Measurements from ENCODE around the gene LSM7. TPM values are rescaled to one million over a fixed set of nuclear protein-coding genes. Genes with fewer than 3 reads are reported as not detected.

The LSM7 gene
- total RNA-seq, 4 donors from 2014 or later: 51.8 to 95.7 (median 71.9) TPM

GRCh38 chr19:2359992-2360685 lies 31.8 kb upstream of the LSM7 start, which contains the start of gene TMPRSS9:
Gene TMPRSS9, plus strand, starts transcription at chr19:2360265. Its CDS starts 29,521 bp downstream, at chr19:2389786.
- no peak for TF ChIP-seq CTCF (IDR thresholded peaks at IDR 0.05; ENCODE audit: low read depth)

GRCh38 chr19:2358548-2359173 lies 30.3 kb upstream of the LSM7 start:
- no peak for TF ChIP-seq CTCF (IDR thresholded peaks at IDR 0.05; ENCODE audit: low read depth)

- TF ChIP-seq CTCF (IDR thresholded peaks at IDR 0.05; ENCODE audit: low read depth): no peak
Measured at GRCh38 chr19:2357279-2358206, 29.2 kb upstream of the LSM7 start.

GRCh38 chr19:2356036-2356646 lies 27.8 kb upstream of the LSM7 start:
- no peak for TF ChIP-seq CTCF (IDR thresholded peaks at IDR 0.05; ENCODE audit: low read depth)

- TF ChIP-seq CTCF (IDR thresholded peaks at IDR 0.05; ENCODE audit: low read depth): no peak
Measured at GRCh38 chr19:2355168-2356035, 27.0 kb upstream of the LSM7 start.

GRCh38 chr19:2354670-2355069 lies 26.3 kb upstream of the LSM7 start:
- TF ChIP-seq CTCF (IDR thresholded peaks at IDR 0.05; ENCODE audit: low read depth): no peak

Data from subcutaneous adipose tissue (tissue), 4 donors.